ENCODE results near the gene MAN2A1. TPM values are rescaled to one million over a fixed set of nuclear protein-coding genes. Genes with fewer than 3 reads are reported as not detected.
"Not testable (repeated sequence)": the region's sequence is repeated elsewhere in the genome, so short reads cannot be mapped to it uniquely, and the experiment has no call there.

The MAN2A1 gene
- total RNA-seq, 1 donor from 2014 or later: 85.0 TPM

GRCh38 chr5:109829331-109829730 is 139.6 kb downstream of the MAN2A1 start:
- TF ChIP-seq CTCF (IDR thresholded peaks at IDR 0.05; ENCODE audit: insufficient read depth, low read length, severe bottlenecking): no peak
- FAIRE-seq (peak; percentile 23), DNase-seq (ENCODE audit: low read depth) (no peak)
- Histone ChIP-seq H3K27me3 (ENCODE audit: control insufficient read depth, insufficient read depth, low read length) (no peaks in the 10 kb centered on the region), H3K36me3 (ENCODE audit: control insufficient read depth, insufficient read depth, low read length) (no peaks in the 10 kb centered on the region), H3K4me3 (ENCODE audit: low read depth, low read length) (no peak overlapping the region)

- H3K4me3 ChIP-seq (ENCODE audit: low read depth, low read length): no peak overlapping the region
- FAIRE-seq (no peak), DNase-seq (ENCODE audit: low read depth) (peak; percentile 47)
- H3K27me3 ChIP-seq (ENCODE audit: control insufficient read depth, insufficient read depth, low read length): no peaks in the 10 kb centered on the region
- no peaks in the 10 kb centered on the region for H3K36me3 ChIP-seq (ENCODE audit: control insufficient read depth, insufficient read depth, low read length)
- no peak for TF ChIP-seq CTCF (IDR thresholded peaks at IDR 0.05; ENCODE audit: insufficient read depth, low read length, severe bottlenecking)
Observed at GRCh38 chr5:109830955-109831502, 141.3 kb downstream of the MAN2A1 start.

- FAIRE-seq; H3K27me3 ChIP-seq (ENCODE audit: control insufficient read depth, insufficient read depth, low read length); DNase-seq (ENCODE audit: low read depth); H3K36me3 ChIP-seq (ENCODE audit: control insufficient read depth, insufficient read depth, low read length); H3K4me3 ChIP-seq (ENCODE audit: low read depth, low read length): not testable (repeated sequence)
Observed at GRCh38 chr5:109832207-109833188, 142.8 kb downstream of the MAN2A1 start.

GRCh38 chr5:109833946-109834345 is 144.2 kb downstream of the MAN2A1 start:
- FAIRE-seq (no peak), DNase-seq (ENCODE audit: low read depth) (no peak)
- no peak overlapping the region for H3K4me3 ChIP-seq (ENCODE audit: low read depth, low read length)
- TF ChIP-seq CTCF (IDR thresholded peaks at IDR 0.05; ENCODE audit: insufficient read depth, low read length, severe bottlenecking): no peak
- no peaks in the 10 kb centered on the region for H3K27me3 ChIP-seq (ENCODE audit: control insufficient read depth, insufficient read depth, low read length)
- H3K36me3 ChIP-seq (ENCODE audit: control insufficient read depth, insufficient read depth, low read length): no peaks in the 10 kb centered on the region

GRCh38 chr5:109836280-109836679 is 146.6 kb downstream of the MAN2A1 start:
- no peaks in the 10 kb centered on the region for H3K36me3 ChIP-seq (ENCODE audit: control insufficient read depth, insufficient read depth, low read length)
- no peak for FAIRE-seq
- no peak for DNase-seq (ENCODE audit: low read depth)

More at GRCh38 chr5:109836280-109836679, 146.6 kb downstream of the MAN2A1 start:
- TF ChIP-seq CTCF (IDR thresholded peaks at IDR 0.05; ENCODE audit: insufficient read depth, low read length, severe bottlenecking): no peak
- Histone ChIP-seq H3K4me3 (ENCODE audit: low read depth, low read length) (no peak overlapping the region), H3K27me3 (ENCODE audit: control insufficient read depth, insufficient read depth, low read length) (no peaks in the 10 kb centered on the region)

Measured in bronchial epithelial cell (primary cell).